GM23248 (cell line): ENCODE measurements around the gene KLK4. TPM values are rescaled to one million over a fixed set of nuclear protein-coding genes. Genes with fewer than 3 reads are reported as not detected.

ENCODE experiments used
- DNase-seq: peaks from one replicate; pipeline ENCODE4 v3.0.0-alpha.2; 2015
- H2AFZ ChIP-seq: fragments of 200-600 bp; sonication (generic); 2 replicates; pipeline ENCODE4 v1.6.1; 2016; ENCODE audit warnings: antibody characterized with exemption
- H3F3A ChIP-seq: fragments of 200-600 bp; sonication (generic); 2 replicates; pipeline ENCODE4 v1.6.1; 2016; ENCODE audit warnings: mild to moderate bottlenecking, antibody characterized with exemption, mixed run types; ENCODE audit not compliant: insufficient read depth
- H3K27ac ChIP-seq: fragments of 200-600 bp; sonication (generic); 2 replicates; pipeline ENCODE4 v1.5.1; 2016; ENCODE audit warnings: mild to moderate bottlenecking
- H3K27me3 ChIP-seq: fragments of 200-600 bp; sonication (generic); replicated peaks from 2 replicates; pipeline ENCODE4 v1.6.1; 2016; ENCODE audit warnings: mild to moderate bottlenecking; ENCODE audit not compliant: insufficient read depth
- H3K36me3 ChIP-seq: fragments of 200-600 bp; sonication (generic); 2 replicates; pipeline ENCODE4 v1.6.1; 2016; ENCODE audit warnings: low read depth, mild to moderate bottlenecking
- H3K4me1 ChIP-seq: fragments of 200-600 bp; sonication (generic); 2 replicates; pipeline ENCODE4 v1.6.1; 2016; ENCODE audit warnings: mild to moderate bottlenecking; ENCODE audit not compliant: insufficient read depth
- H3K4me2 ChIP-seq: fragments of 200-600 bp; sonication (generic); one replicate; pipeline ENCODE4 v1.6.1; 2016; ENCODE audit warnings: mild to moderate bottlenecking; ENCODE audit not compliant: unreplicated experiment
- H3K4me3 ChIP-seq: fragments of 200-600 bp; sonication (generic); 2 replicates; pipeline ENCODE4 v1.5.1; 2016; ENCODE audit warnings: mild to moderate bottlenecking
- H3K79me2 ChIP-seq: fragments of 200-600 bp; sonication (generic); 2 replicates; pipeline ENCODE4 v1.6.1; 2016; ENCODE audit warnings: mild to moderate bottlenecking; ENCODE audit not compliant: insufficient read depth
- H3K9ac ChIP-seq: fragments of 200-600 bp; sonication (generic); 2 replicates; pipeline ENCODE4 v1.6.1; 2016; ENCODE audit warnings: mild to moderate bottlenecking
- H3K9me2 ChIP-seq: fragments of 200-600 bp; sonication (generic); 2 replicates; pipeline ENCODE4 v1.6.1; 2016; ENCODE audit warnings: mixed run types, mild to moderate bottlenecking, moderate library complexity; ENCODE audit not compliant: insufficient read depth
- H3K9me3 ChIP-seq: fragments of 200-600 bp; sonication (generic); one replicate; pipeline ENCODE4 v1.6.1; 2017; ENCODE audit warnings: low read depth
- H4K20me1 ChIP-seq: fragments of 200-600 bp; sonication (generic); 2 replicates; pipeline ENCODE4 v1.6.0; 2016; ENCODE audit not compliant: insufficient read depth
- EZH2 ChIP-seq: fragments of 200-600 bp; sonication (generic); IDR thresholded peaks from 2 replicates; pipeline ENCODE4 v1.6.1; 2018; ENCODE audit warnings: antibody characterized with exemption, mild to moderate bottlenecking; ENCODE audit not compliant: insufficient read depth, poor library complexity, severe bottlenecking
- EZH2phosphoT487 ChIP-seq: fragments of 200-600 bp; sonication (generic); IDR thresholded peaks from 2 replicates; pipeline ENCODE4 v1.6.1; 2018; ENCODE audit warnings: antibody characterized with exemption, moderate library complexity, mild to moderate bottlenecking, low read depth; ENCODE audit not compliant: insufficient read depth
- WGBS, 2 experiments: methylation state at CpG; one replicate each; pipeline ENCODE4 v1.1.6; 2015 to 2017; ENCODE audit warnings: low lambda C conversion rate in 2 of 2, low coverage in 1 of 2; ENCODE audit errors: missing lambda C conversion rate in 2 of 2; 5-methylcytosine and 5-hydroxymethylcytosine counted together
- in situ Hi-C: fragments of 300-500 bp; cut with MboI; formaldehyde crosslinking; loops from 2 replicates; pipeline ENCODE4 v1.15.0; 2020
- polyA plus RNA-seq: library from polyadenylated mRNA; unstranded; fragments of >200 nt; fragmentation: Nextera tagmentation; extraction: Ambion mirVana; gene quantifications from 2 replicates; pipeline ENCODE4 v1.2.1, GENCODE V29; 2016
- total RNA-seq: library from RNA; depleted of rRNA; stranded (reverse); fragments of >200 nt; shearing (Covaris generic); gene quantifications from 2 replicates; pipeline ENCODE4 v1.2.3, GENCODE V29; 2014

KLK4 gene
- total and polyA plus RNA-seq, 2 experiments from 2014 or later: not detected

GRCh38 chr19:50873056-50873455 lies 38.1 kb downstream of the KLK4 start, which contains the start of gene KLK2:
Gene KLK2, plus strand, starts transcription at chr19:50873439. Its CDS starts 35 bp downstream, at chr19:50873474.
- in situ Hi-C loops: no loop called here
- H4K20me1 ChIP-seq: no peaks in the 10 kb centered on the region
- H3K4me2 ChIP-seq: no peak within 1 kb of the TSS
- no peak within 1 kb of the TSS for H2AFZ ChIP-seq
- no peak for DNase-seq
- H3K27me3 ChIP-seq: peaks cover 7% of the 10 kb centered on the region; the same call in 1 of the 2 replicates
- H3K27ac ChIP-seq: no peak within 1 kb of the TSS
- H3K4me1 ChIP-seq: no peaks in the 10 kb centered on the region
- no peaks in the 10 kb centered on the region for H3K79me2 ChIP-seq
- H3F3A ChIP-seq: no peaks in the 10 kb centered on the region
- no peaks in the 10 kb centered on the region for H3K9me3 ChIP-seq
- H3K36me3 ChIP-seq: no peaks in the 10 kb centered on the region
- H3K9ac ChIP-seq: no peak within 1 kb of the TSS
- WGBS, 2 experiments: 38 to 41% methylated on average over 3 of the region's 3 CpGs
- H3K9me2 ChIP-seq: no peaks in the 10 kb centered on the region
- no peak for TF ChIP-seq EZH2
- no peak for TF ChIP-seq EZH2phosphoT487
- no peak within 1 kb of the TSS for H3K4me3 ChIP-seq

- H3K79me2 ChIP-seq: no peaks in the 10 kb centered on the region
- no peaks in the 10 kb centered on the region for H3F3A ChIP-seq
- no peak overlapping the region for H3K27ac ChIP-seq
- H3K4me2 ChIP-seq: no peak overlapping the region
- H3K4me3 ChIP-seq: no peak overlapping the region
- TF ChIP-seq EZH2: no peak
- no peak for TF ChIP-seq EZH2phosphoT487
- 48% methylated on average over 25 to 26 of the region's 26 CpGs for WGBS, 2 experiments
- no peaks in the 10 kb centered on the region for H3K36me3 ChIP-seq
- H3K4me1 ChIP-seq: no peaks in the 10 kb centered on the region
- no peaks in the 10 kb centered on the region for H3K9me2 ChIP-seq
- in situ Hi-C loops: no loop called here
- no peak for DNase-seq
- no peak overlapping the region for H3K9ac ChIP-seq
- no peaks in the 10 kb centered on the region for H3K9me3 ChIP-seq
- H2AFZ ChIP-seq: no peak overlapping the region
- H4K20me1 ChIP-seq: no peaks in the 10 kb centered on the region
- no peaks in the 10 kb centered on the region for H3K27me3 ChIP-seq
These were observed 40.6 kb downstream of the KLK4 start for GRCh38 chr19:50870417-50871089.

- Histone ChIP-seq H3F3A (no peaks in the 10 kb centered on the region), H2AFZ (no peak overlapping the region), H3K27me3 (no peaks in the 10 kb centered on the region), H4K20me1 (no peaks in the 10 kb centered on the region), H3K4me3 (no peak overlapping the region), H3K9me2 (no peaks in the 10 kb centered on the region), H3K4me1 (no peaks in the 10 kb centered on the region), H3K36me3 (no peaks in the 10 kb centered on the region), H3K79me2 (no peaks in the 10 kb centered on the region), H3K4me2 (no peak overlapping the region), H3K9ac (no peak overlapping the region), H3K9me3 (no peaks in the 10 kb centered on the region), H3K27ac (no peak overlapping the region)
- TF ChIP-seq EZH2 (no peak), EZH2phosphoT487 (no peak)
- in situ Hi-C loops: no loop called here
- no peak for DNase-seq
- 21 to 26% methylated on average over 4 of the region's 4 CpGs for WGBS, 2 experiments
These were observed 41.7 kb downstream of the KLK4 start for GRCh38 chr19:50869479-50869878.

GRCh38 chr19:50861496-50862286 lies 49.5 kb downstream of the KLK4 start:
- Histone ChIP-seq H3K9me2 (no peaks in the 10 kb centered on the region), H3K4me3 (no peak overlapping the region), H3K27me3 (0 out of 2 replicates have a peak, but pooled peaks cover 7% of the 10 kb centered on the region), H4K20me1 (no peaks in the 10 kb centered on the region), H2AFZ (no peak overlapping the region), H3K27ac (no peak overlapping the region), H3K4me2 (no peak overlapping the region), H3F3A (no peaks in the 10 kb centered on the region), H3K9me3 (no peaks in the 10 kb centered on the region), H3K9ac (no peak overlapping the region), H3K4me1 (no peaks in the 10 kb centered on the region), H3K79me2 (no peaks in the 10 kb centered on the region), H3K36me3 (no peaks in the 10 kb centered on the region)
- TF ChIP-seq EZH2: no peak
- no peak for TF ChIP-seq EZH2phosphoT487
- 47 to 51% methylated on average over 7 of the region's 7 CpGs for WGBS, 2 experiments
- in situ Hi-C loops: no loop called here
- no peak for DNase-seq
